ENCODE measurements around the gene COL6A3. TPM values are rescaled to one million over a fixed set of nuclear protein-coding genes. Genes with fewer than 3 reads are reported as not detected.

The COL6A3 gene
- total RNA-seq, 1 donor from 2014 or later, result 143 TPM

GRCh38 chr2:237301595-237301994 lies 112.4 kb downstream of the COL6A3 start:
- Mint-ChIP-seq H3K27me3 (ENCODE audit: unreplicated experiment) (no peaks in the 10 kb centered on the region), H3K36me3 (ENCODE audit: unreplicated experiment) (peaks cover 3% of the 10 kb centered on the region), H3K4me3 (ENCODE audit: unreplicated experiment) (no peak overlapping the region), H3K27ac (ENCODE audit: unreplicated experiment) (no peak overlapping the region), H3K4me1 (ENCODE audit: unreplicated experiment) (peaks cover 42% of the 10 kb centered on the region), H3K9me3 (ENCODE audit: unreplicated experiment) (peaks cover 14% of the 10 kb centered on the region)
- no peak for DNase-seq (ENCODE audit: extremely low spot score, unreplicated experiment)
- TF ChIP-seq, protein P1, sequence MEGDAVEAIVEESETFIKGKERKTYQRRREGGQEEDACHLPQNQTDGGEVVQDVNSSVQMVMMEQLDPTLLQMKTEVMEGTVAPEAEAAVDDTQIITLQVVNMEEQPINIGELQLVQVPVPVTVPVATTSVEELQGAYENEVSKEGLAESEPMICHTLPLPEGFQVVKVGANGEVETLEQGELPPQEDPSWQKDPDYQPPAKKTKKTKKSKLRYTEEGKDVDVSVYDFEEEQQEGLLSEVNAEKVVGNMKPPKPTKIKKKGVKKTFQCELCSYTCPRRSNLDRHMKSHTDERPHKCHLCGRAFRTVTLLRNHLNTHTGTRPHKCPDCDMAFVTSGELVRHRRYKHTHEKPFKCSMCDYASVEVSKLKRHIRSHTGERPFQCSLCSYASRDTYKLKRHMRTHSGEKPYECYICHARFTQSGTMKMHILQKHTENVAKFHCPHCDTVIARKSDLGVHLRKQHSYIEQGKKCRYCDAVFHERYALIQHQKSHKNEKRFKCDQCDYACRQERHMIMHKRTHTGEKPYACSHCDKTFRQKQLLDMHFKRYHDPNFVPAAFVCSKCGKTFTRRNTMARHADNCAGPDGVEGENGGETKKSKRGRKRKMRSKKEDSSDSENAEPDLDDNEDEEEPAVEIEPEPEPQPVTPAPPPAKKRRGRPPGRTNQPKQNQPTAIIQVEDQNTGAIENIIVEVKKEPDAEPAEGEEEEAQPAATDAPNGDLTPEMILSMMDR (IDR thresholded peaks at IDR 0.05), result no peak

DNA sequence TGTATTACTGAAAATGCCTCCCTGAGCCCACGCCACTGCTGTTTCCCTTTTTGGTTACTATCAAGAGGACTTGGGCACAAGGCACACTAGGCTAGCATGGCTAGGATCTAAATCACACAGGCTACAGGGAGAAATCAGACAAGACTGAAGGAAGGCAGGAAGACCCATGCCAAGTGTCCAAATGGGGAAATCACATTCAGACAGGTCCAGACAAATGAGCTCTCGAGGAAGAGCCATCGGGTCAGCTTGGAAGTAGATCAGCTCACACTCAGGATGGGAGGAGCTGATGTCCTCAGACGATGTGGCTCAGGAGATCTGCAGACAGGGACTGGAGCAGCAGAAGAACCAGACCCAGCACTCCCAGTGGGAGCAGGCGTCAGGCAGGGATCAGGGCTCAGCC lies 113.2 kb downstream of the COL6A3 start:
- TF ChIP-seq, protein P1 (IDR thresholded peaks at IDR 0.05), result no peak
- Mint-ChIP-seq H3K27ac (ENCODE audit: unreplicated experiment) (no peak overlapping the region), H3K4me3 (ENCODE audit: unreplicated experiment) (no peak overlapping the region), H3K36me3 (ENCODE audit: unreplicated experiment) (peaks cover 3% of the 10 kb centered on the region), H3K27me3 (ENCODE audit: unreplicated experiment) (no peaks in the 10 kb centered on the region), H3K4me1 (ENCODE audit: unreplicated experiment) (peaks cover 38% of the 10 kb centered on the region), H3K9me3 (ENCODE audit: unreplicated experiment) (peaks cover 14% of the 10 kb centered on the region)
- DNase-seq (ENCODE audit: extremely low spot score, unreplicated experiment), result no peak

DNA sequence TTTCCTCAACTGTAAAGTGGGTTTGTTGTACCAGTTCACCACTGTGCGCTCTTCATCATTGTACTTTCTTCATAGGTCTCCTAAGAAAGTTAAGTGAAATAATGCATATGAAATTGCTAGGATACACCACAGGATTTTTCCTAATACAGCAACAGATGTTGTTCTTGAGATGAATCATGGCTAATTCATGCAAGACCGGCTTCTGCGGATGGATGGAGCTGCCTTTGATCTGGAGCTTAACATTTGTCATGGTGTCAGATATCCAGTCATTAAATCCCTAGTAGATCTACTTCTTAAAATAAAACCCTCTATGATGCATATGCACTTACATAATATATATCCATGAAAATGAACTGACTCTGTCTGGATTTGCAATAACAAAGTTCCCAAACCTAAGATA lies 114.1 kb downstream of the COL6A3 start:
- H3K36me3 Mint-ChIP-seq (ENCODE audit: unreplicated experiment), result peaks cover 3% of the 10 kb centered on the region

GRCh38 chr2:237298151-237299118 lies 115.5 kb downstream of the COL6A3 start:
- H3K27me3 Mint-ChIP-seq (ENCODE audit: unreplicated experiment), result no peaks in the 10 kb centered on the region
- H3K36me3 Mint-ChIP-seq (ENCODE audit: unreplicated experiment), result peaks cover 3% of the 10 kb centered on the region
- no peak for DNase-seq (ENCODE audit: extremely low spot score, unreplicated experiment)
- peaks cover 50% of the 10 kb centered on the region for H3K4me1 Mint-ChIP-seq (ENCODE audit: unreplicated experiment)
- TF ChIP-seq, protein P1 (IDR thresholded peaks at IDR 0.05), result no peak
- H3K27ac Mint-ChIP-seq (ENCODE audit: unreplicated experiment), result no peak overlapping the region
- H3K9me3 Mint-ChIP-seq (ENCODE audit: unreplicated experiment), result peaks cover 6% of the 10 kb centered on the region
- no peak overlapping the region for H3K4me3 Mint-ChIP-seq (ENCODE audit: unreplicated experiment)

More for the DNA sequence above, 114.1 kb downstream of the COL6A3 start:
- H3K9me3 Mint-ChIP-seq (ENCODE audit: unreplicated experiment), result peaks cover 14% of the 10 kb centered on the region
- H3K27me3 Mint-ChIP-seq (ENCODE audit: unreplicated experiment), result no peaks in the 10 kb centered on the region
- TF ChIP-seq, protein P1 (IDR thresholded peaks at IDR 0.05), result no peak
- H3K4me3 Mint-ChIP-seq (ENCODE audit: unreplicated experiment), result no peak overlapping the region
- no peak for DNase-seq (ENCODE audit: extremely low spot score, unreplicated experiment)
- peaks cover 36% of the 10 kb centered on the region for H3K4me1 Mint-ChIP-seq (ENCODE audit: unreplicated experiment)
- H3K27ac Mint-ChIP-seq (ENCODE audit: unreplicated experiment), result peak overlapping the region; percentile 50

GRCh38 chr2:237297421-237298150 lies 116.4 kb downstream of the COL6A3 start:
- TF ChIP-seq, protein P1 (IDR thresholded peaks at IDR 0.05), result no peak
- Mint-ChIP-seq H3K27me3 (ENCODE audit: unreplicated experiment) (no peaks in the 10 kb centered on the region), H3K36me3 (ENCODE audit: unreplicated experiment) (no peaks in the 10 kb centered on the region), H3K27ac (ENCODE audit: unreplicated experiment) (peak overlapping the region; percentile 11), H3K4me1 (ENCODE audit: unreplicated experiment) (peaks cover 55% of the 10 kb centered on the region), H3K9me3 (ENCODE audit: unreplicated experiment) (peaks cover 3% of the 10 kb centered on the region), H3K4me3 (ENCODE audit: unreplicated experiment) (no peak overlapping the region)
- DNase-seq (ENCODE audit: extremely low spot score, unreplicated experiment), result no peak
